GM21717 (cell line): ENCODE results near the gene TEDC2.
A peak's percentile ranks its signal among the peaks of the same experiment; 100 is the strongest.

Experiments
- ATAC-seq: cut with Tn5 transposase; IDR thresholded peaks from one replicate; pipeline ENCODE4 v1.9.1; 2021; ENCODE audit warnings: mild to moderate bottlenecking, moderate library complexity; ENCODE audit not compliant: unreplicated experiment

Gene TEDC2

GRCh38 chr16:2508722-2509400 lies 49.0 kb downstream of the TEDC2 start:
- no peak for ATAC-seq

GRCh38 chr16:2511128-2511800 lies 51.4 kb downstream of the TEDC2 start:
- no peak for ATAC-seq

- ATAC-seq = no peak
Observed at GRCh38 chr16:2511996-2512734, 52.3 kb downstream of the TEDC2 start.

- ATAC-seq = no peak
Observed at GRCh38 chr16:2512735-2513404, 53.0 kb downstream of the TEDC2 start.

- peak; percentile 55 for ATAC-seq
Observed at GRCh38 chr16:2513405-2514332, 53.8 kb downstream of the TEDC2 start, which contains the start of gene ATP6V0C. Gene ATP6V0C (plus strand): TSS chr16:2513952. CDS start chr16:2514104, 152 bp downstream.
